Breast epithelium (tissue), 3 donors: ENCODE data around the gene CDK2.

Experiments
- CTCF ChIP-seq, 3 donors: fragments of 450-650 bp; IDR thresholded peaks; one replicate each; pipeline ENCODE4 v1.5.1; 2016 to 2017; ENCODE audit warnings: antibody characterized with exemption in 3 of 3, mild to moderate bottlenecking in 3 of 3, moderate library complexity in 3 of 3
- POLR2A ChIP-seq: fragments of 450-650 bp; IDR thresholded peaks from one replicate; pipeline ENCODE4 v1.6.1; 2016; ENCODE audit warnings: antibody characterized with exemption, mild to moderate bottlenecking, moderate library complexity
- POLR2AphosphoS5 ChIP-seq, 3 donors: sonication (generic); formaldehyde crosslinking; IDR thresholded peaks; one replicate each; pipeline ENCODE4 v1.6.1; 2017; ENCODE audit warnings: antibody characterized with exemption in 3 of 3

GRCh38 chr12:55979069-55979468, 12.4 kb downstream of the CDK2 start:
- no peak for TF ChIP-seq POLR2AphosphoS5 (IDR thresholded peaks at IDR 0.05)
- TF ChIP-seq CTCF (IDR thresholded peaks at IDR 0.05), result no peak
- no peak for TF ChIP-seq POLR2A
